Testis (tissue), 2 donors: ENCODE data around the gene CHST9.

ENCODE experiments used
- CTCF ChIP-seq, 3 experiments: fragments of 450-650 bp in 2 of 3; fragments of 200-600 bp in 1 of 3; sonication (generic) in 1 of 3; IDR thresholded peaks; one replicate each; pipeline ENCODE4 v1.5.1; 2016 to 2019; ENCODE audit warnings: antibody characterized with exemption in 3 of 3, mild to moderate bottlenecking in 2 of 3, moderate library complexity in 1 of 3
- POLR2A ChIP-seq: fragments of 450-650 bp; IDR thresholded peaks from one replicate; pipeline ENCODE4 v1.6.1; 2017; ENCODE audit warnings: antibody characterized with exemption, mild to moderate bottlenecking, moderate library complexity

DNA sequence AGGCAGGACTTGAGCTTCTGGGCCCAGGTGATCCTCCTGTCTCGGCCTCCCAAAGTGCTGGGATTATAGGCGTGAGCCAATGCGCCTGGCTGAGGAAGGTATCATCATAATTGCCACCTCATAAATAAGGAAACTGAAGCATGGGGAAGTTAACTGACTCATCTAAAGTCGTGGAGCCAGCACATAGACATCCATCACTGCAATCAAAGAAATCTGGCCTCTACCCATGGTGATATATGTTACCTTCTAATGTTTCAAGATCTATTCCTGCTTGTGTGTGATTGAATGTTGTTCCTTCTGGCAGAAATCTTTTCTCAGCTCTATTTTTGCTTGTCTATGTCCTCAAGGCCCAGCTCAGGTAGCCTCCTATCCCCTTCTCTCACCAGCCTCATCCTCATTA, 214.5 kb downstream of the CHST9 start:
- TF ChIP-seq CTCF (IDR thresholded peaks at IDR 0.05), result no peak
- no peak for TF ChIP-seq POLR2A
